ENCODE measurements around the gene ADGRV1.

GRCh38 chr5:91189480-91190313 lies 631.1 kb downstream of the ADGRV1 start:
- no peak for TF ChIP-seq EGR1 (IDR thresholded peaks at IDR 0.05)
- no peak for TF ChIP-seq REST (IDR thresholded peaks at IDR 0.05; ENCODE audit: low read depth)
- TF ChIP-seq RAD21 (IDR thresholded peaks at IDR 0.05; ENCODE audit: low read depth): no peak
- no peak for TF ChIP-seq MAX (IDR thresholded peaks at IDR 0.05)
- TF ChIP-seq EP300 (IDR thresholded peaks at IDR 0.05; ENCODE audit: borderline replicate concordance): no peak
- TF ChIP-seq TEAD4 (IDR thresholded peaks at IDR 0.05): no peak
- no peak for TF ChIP-seq YY1 (IDR thresholded peaks at IDR 0.05; ENCODE audit: low read depth)
- TF ChIP-seq TAF1 (IDR thresholded peaks at IDR 0.05; ENCODE audit: low read depth): no peak
- TF ChIP-seq, protein P1, sequence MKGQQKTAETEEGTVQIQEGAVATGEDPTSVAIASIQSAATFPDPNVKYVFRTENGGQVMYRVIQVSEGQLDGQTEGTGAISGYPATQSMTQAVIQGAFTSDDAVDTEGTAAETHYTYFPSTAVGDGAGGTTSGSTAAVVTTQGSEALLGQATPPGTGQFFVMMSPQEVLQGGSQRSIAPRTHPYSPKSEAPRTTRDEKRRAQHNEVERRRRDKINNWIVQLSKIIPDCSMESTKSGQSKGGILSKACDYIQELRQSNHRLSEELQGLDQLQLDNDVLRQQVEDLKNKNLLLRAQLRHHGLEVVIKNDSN (IDR thresholded peaks at IDR 0.05): no peak
